ENCODE measurements around the gene GIPC2.
"Not testable (repeated sequence)": the region's sequence is repeated elsewhere in the genome, so short reads cannot be mapped to it uniquely, and the experiment has no call there.

Gene GIPC2

DNA sequence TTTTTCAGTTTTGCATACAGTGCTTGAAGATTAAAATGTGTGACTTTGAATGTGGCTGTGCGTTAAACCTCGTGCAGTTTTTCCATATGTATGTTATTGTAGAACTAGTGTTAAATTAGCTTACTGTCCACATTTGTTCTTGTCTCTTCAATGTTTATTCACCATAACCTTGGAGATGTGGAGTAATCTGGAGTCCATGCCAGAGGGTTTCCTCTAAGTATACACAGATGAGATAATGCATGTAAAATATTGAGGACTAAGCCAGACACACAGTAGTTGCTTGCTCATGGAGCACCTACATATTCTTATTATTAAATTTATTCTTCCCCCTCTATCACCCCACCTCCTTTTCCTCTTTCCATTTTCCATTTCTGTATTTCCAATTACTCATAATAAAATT, 7.7 kb upstream of the GIPC2 start:
- no peak for DNase-seq (ENCODE audit: low read depth)

DNA sequence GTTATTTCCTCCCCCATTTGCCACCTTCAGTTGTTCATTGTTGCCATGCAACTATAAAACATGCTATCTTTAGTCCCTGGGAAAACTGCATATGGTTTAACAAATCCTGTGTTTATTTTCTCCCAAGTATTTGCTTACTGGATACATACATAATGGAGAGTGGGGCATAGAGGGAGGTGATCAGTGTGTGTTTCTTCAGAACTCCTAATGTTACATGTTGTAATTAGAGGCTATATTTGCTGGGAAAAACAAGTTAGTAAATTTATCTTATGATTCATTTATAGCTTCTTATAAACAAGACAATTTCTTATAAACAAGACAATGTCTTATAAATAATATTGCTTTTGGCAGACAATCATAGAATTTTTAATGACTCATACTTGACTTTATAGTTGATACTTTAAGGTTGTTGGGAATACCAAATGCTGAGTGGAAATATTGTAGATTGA, 7.3 kb upstream of the GIPC2 start:
- DNase-seq (ENCODE audit: low read depth): no peak

- no peak for DNase-seq (ENCODE audit: low read depth)
These were observed 5.2 kb upstream of the GIPC2 start for GRCh38 chr1:78040484-78041089.

- no peak for DNase-seq (ENCODE audit: low read depth)
These were observed 2.3 kb upstream of the GIPC2 start for GRCh38 chr1:78043436-78043835.

GRCh38 chr1:78044796-78045562, 787 bp upstream of the GIPC2 start:
- DNase-seq (ENCODE audit: low read depth): no peak

DNA sequence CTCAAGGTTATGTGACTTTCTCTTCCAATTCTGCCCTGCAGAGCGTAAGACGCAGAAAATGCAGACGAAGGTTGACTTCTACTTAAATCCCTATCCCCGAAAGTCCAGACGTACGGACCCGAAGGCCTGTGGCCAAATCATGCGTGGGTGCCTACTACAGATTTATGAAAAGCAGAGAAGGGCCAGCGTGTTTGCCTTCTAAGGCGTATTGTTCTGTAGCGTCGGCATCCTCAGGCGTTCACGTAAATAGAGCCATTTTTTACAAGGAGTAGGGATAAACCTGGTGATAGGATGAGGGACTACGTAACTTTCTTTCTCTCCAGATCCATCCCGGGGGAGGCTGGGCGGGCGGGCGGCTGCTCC, 222 bp upstream of the GIPC2 start:
- DNase-seq (ENCODE audit: low read depth): no peak

- DNase-seq (ENCODE audit: low read depth): no peak
These were observed 1.3 kb downstream of the GIPC2 start for GRCh38 chr1:78047106-78047505.

GRCh38 chr1:78047631-78048030, 1.9 kb downstream of the GIPC2 start:
- no peak for DNase-seq (ENCODE audit: low read depth)

- no peak for DNase-seq (ENCODE audit: low read depth)
These were observed 2.7 kb downstream of the GIPC2 start for GRCh38 chr1:78048446-78048845.

DNA sequence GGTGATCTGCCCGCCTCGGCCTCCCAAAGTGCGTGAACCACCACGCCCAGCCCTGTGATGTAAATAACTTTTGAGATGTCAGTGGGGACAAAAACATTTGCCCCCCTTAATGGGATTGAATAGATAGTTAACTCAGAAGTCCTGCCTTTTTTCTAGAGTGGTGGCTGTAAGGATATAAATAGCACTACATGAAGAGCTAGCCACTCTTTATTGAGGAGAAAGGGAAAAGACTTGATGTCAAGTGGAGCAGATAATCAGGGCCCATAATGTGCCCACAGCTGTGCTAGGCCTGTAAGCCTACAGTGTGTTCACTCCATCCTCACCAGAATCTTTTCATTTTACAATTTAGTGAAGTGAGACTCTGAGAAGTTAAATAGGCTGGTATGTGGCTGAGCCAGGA, 3.6 kb downstream of the GIPC2 start:
- no peak for DNase-seq (ENCODE audit: low read depth)

- no peak for DNase-seq (ENCODE audit: low read depth)
These were observed 5.2 kb downstream of the GIPC2 start for GRCh38 chr1:78051005-78051404.

- DNase-seq (ENCODE audit: low read depth): no peak
These were observed 7.1 kb downstream of the GIPC2 start for GRCh38 chr1:78052685-78053405.

- DNase-seq (ENCODE audit: low read depth): no peak
These were observed 7.7 kb downstream of the GIPC2 start for GRCh38 chr1:78053498-78053897.

GRCh38 chr1:78054559-78054958, 8.8 kb downstream of the GIPC2 start:
- no peak for DNase-seq (ENCODE audit: low read depth)

DNA sequence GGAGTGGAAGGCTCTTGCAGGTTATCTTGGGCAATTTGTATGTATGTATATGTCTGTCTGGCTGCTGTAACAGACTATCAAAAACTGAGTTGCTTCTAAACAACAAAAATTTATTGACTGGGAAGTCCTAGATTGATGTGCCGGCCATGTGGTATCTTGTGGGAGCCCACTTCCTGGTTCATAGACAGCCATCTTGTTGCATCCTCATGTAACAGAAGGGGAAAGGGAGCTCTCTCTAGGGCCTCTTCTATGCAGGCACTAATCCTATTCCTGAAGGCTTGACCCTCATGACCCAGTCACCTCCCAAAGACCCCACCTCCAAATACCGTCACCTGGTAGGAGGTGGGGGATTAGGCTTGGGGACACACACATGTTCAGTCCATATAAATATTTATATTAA, 9.2 kb downstream of the GIPC2 start:
- DNase-seq (ENCODE audit: low read depth): no peak

GRCh38 chr1:78055565-78056132, 9.9 kb downstream of the GIPC2 start:
- DNase-seq (ENCODE audit: low read depth): no peak

DNA sequence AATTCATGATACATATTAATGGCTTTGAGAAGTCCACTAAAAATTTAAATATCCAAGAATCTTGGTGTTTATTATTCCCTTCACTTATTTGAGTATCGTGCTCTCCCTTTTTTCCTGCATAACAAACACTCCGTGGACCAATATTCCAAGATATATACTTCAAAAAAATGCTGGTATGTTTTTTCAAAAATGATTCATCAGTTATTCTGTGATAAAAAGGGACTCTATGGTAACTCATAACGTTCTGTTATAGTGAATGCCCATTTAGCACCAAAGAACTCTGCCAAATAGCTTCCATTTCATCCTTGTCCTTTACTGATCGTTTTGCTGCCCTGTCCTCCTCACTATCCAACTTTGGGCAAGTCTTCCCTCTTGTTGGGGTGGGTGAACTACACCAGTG, 12.9 kb downstream of the GIPC2 start:
- no peak for DNase-seq (ENCODE audit: low read depth)

- no peak for DNase-seq (ENCODE audit: low read depth)
These were observed 15.2 kb downstream of the GIPC2 start for GRCh38 chr1:78060857-78061563.

DNA sequence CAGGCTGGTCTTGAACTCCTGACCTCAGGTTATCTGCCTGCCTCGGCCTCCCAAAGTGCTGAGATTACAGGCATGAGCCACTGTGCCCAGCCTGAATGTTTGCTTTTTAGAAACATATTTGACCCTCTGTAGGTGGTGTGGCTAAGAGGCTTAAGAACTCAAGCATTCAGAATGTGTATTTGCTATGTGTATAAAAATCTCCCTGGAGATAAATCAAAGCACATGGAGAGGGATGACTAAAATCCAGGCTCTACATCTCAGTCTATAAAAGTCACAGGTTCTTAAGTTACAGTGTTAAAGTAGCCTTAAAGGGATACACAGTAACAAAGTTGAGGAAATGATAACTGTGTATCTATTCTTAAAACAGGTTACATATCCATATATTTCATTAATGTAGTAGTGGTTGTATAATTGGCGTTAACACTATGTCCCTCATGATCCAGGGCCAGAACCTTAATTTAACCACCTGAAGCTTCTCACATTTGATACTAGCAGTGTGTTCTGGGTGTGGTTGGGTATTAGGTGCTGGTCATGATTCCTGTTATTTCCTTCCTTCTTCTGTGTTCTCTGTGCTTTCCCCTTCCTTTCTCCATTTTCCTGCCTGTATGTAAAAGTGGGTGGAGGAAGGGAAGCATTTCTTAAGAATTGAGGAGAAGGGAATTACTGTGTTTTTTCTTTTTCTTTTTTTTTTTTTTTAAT, 16.2 kb downstream of the GIPC2 start:
- DNase-seq (ENCODE audit: low read depth): no peak

DNA sequence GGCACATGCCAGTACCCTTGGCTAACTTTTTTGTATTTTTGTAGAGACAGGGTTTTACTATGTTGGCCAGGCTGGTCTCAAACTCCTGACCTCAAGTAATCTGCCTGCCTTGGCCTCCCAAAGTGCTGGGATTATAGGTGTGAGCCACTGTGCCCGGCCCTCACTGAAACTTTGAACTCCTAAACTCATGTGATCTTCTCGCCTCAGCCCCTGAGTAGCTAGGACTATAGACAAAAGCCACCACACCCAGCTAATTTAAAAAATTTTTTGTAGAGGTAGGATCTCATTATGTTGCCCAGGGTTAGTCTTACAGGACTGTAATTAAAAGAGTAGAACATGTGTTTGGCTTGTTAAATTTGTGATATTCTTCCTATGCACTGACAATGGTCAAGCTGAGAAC, 19.1 kb downstream of the GIPC2 start:
- DNase-seq (ENCODE audit: low read depth): not testable (repeated sequence)

- no peak for DNase-seq (ENCODE audit: low read depth)
These were observed 23.0 kb downstream of the GIPC2 start for GRCh38 chr1:78068681-78069283.
